HAP-1 (cell line): Measurements from ENCODE around the gene ARHGEF1.
"Not testable (repeated sequence)": the region's sequence is repeated elsewhere in the genome, so short reads cannot be mapped to it uniquely, and the experiment has no call there.

Experiments
- DNase-seq, 2 experiments: peaks; one replicate each; pipeline ENCODE4 v3.0.0-alpha.2; 2016 to 2020; ENCODE audit warnings: low spot score in 2 of 2
- H3K27me3 ChIP-seq: fragments of 250-450 bp; sonication (Bioruptor Pico); 2 replicates; pipeline ENCODE4 v1.5.1; 2020; ENCODE audit warnings: low read depth, mild to moderate bottlenecking, moderate library complexity
- H3K36me3 ChIP-seq: fragments of 250-450 bp; sonication (Bioruptor Pico); replicated peaks from 2 replicates; pipeline ENCODE4 v1.5.1; 2020; ENCODE audit warnings: mild to moderate bottlenecking
- H3K4me1 ChIP-seq: fragments of 250-450 bp; sonication (Bioruptor Pico); 2 replicates; pipeline ENCODE4 v1.5.1; 2020; ENCODE audit warnings: mild to moderate bottlenecking
- H3K4me3 ChIP-seq: fragments of 250-450 bp; sonication (Bioruptor Pico); 2 replicates; pipeline ENCODE4 v1.5.1; 2020; ENCODE audit warnings: mild to moderate bottlenecking, moderate library complexity
- H3K9me3 ChIP-seq: fragments of 250-450 bp; sonication (Bioruptor Pico); 2 replicates; pipeline ENCODE4 v1.5.1; 2020; ENCODE audit warnings: mild to moderate bottlenecking, moderate library complexity
- in situ Hi-C: fragments of 300-500 bp; cut with MboI; formaldehyde crosslinking; loops from 3 replicates; pipeline ENCODE4 v1.14.3; 2020; ENCODE audit warnings: low sequenced_read_pairs, inconsistent platforms, mixed read lengths

The ARHGEF1 gene

DNA sequence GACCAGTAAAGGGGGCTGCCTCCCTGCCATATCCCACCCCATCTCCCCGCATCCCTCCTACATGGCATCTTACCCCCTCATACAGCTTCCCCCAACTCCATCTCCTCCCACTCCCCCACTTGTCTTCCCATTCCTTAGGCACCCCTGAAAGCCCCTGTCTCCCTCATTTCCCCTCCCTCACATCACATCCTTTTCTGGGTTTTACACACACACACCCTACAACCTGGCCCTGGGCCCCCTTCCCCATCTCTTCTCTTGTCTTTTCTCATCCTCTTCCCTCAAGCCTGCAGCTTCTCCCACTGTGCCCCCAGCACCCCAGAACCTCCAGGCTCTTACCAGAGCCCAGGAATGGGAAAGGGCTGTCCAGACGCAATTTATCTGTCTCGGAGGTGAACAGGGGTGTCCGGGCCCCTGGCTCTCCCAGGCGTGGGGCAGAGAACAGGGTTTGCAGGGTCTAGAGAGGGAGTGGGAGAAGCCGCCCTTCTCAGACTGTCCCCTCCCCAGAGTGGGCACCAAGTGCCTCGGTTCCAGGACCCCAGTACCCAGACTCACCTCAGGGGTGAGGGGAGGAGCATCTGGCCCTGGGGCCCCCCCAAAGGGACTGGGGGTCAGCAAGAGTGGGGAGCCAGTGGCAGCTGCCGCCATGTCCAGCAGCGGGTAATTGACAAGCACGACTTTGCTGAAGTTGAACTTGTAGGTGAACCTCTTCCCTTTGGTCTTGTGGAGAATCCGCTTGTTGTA lies 25.9 kb downstream of the ARHGEF1 start:
- H3K36me3 ChIP-seq: peaks cover 17% of the 10 kb centered on the region
- no peak for DNase-seq
- no peaks in the 10 kb centered on the region for H3K4me1 ChIP-seq
- H3K27me3 ChIP-seq: peaks cover 31% of the 10 kb centered on the region
- no peak overlapping the region for H3K4me3 ChIP-seq
- H3K9me3 ChIP-seq: no peaks in the 10 kb centered on the region
- in situ Hi-C loops: no loop called here

DNA sequence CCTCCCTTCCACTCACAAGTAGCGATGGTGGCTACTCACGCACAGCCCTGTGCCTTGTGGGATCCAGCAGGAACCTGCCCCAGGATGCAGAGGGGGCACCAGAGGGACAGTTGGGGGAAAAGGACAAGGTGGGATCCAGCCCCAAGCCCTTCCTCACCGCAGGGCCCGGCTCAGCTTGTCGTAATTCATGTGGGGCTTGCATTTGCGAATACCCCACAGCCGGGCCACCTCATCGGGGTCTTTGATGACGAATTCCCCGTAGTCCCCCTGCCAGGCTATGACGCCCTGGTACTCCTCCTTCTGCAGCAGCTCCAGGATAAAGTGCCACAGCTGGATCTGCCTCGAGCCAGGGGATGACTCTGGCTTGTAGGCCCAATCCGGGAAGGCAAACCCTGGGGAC lies 26.7 kb downstream of the ARHGEF1 start:
- Histone ChIP-seq H3K36me3 (peaks cover 11% of the 10 kb centered on the region), H3K9me3 (no peaks in the 10 kb centered on the region), H3K4me3 (no peak overlapping the region), H3K4me1 (no peaks in the 10 kb centered on the region), H3K27me3 (peaks cover 36% of the 10 kb centered on the region)
- in situ Hi-C loops: no loop called here
- DNase-seq: no peak

DNA sequence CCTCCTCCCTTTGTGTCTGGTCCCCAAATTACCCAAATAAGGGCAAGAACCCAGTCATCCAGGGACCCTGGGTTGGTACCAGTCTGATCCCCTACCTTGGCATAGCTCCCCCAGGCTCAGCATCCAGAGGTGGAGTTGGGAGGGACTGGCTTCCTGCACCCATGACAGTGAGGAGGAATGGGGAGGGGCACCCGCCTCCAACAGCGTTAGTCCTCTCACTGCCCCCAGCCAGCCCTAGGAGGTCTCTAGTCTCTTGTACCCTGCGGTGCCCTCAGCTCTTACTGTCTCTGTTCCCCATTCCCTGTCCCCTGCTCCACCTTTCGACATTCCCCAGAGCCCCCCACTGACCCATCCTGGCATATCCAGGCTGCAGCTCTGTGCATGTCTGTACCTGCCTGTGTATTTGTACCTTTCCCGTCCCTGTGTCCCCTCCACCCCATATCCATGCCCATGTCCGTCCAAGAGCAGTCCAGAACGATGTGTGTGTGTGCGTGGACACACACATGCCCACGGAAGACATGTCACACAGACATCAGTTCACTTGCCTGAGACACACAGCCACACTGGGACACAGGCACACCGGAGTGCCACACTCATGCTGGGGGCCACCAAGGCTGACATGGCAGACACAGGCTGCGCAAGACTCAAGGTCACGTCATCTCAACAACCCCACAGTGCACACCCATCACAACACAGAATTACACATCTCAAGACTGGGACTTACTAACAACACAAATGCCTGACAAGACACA lies 27.4 kb downstream of the ARHGEF1 start:
- in situ Hi-C loops: no loop called here
- Histone ChIP-seq H3K27me3 (peaks cover 40% of the 10 kb centered on the region), H3K4me3 (no peak overlapping the region), H3K9me3 (no peaks in the 10 kb centered on the region), H3K4me1 (no peaks in the 10 kb centered on the region), H3K36me3 (peaks cover 4% of the 10 kb centered on the region)
- DNase-seq: no peak

DNA sequence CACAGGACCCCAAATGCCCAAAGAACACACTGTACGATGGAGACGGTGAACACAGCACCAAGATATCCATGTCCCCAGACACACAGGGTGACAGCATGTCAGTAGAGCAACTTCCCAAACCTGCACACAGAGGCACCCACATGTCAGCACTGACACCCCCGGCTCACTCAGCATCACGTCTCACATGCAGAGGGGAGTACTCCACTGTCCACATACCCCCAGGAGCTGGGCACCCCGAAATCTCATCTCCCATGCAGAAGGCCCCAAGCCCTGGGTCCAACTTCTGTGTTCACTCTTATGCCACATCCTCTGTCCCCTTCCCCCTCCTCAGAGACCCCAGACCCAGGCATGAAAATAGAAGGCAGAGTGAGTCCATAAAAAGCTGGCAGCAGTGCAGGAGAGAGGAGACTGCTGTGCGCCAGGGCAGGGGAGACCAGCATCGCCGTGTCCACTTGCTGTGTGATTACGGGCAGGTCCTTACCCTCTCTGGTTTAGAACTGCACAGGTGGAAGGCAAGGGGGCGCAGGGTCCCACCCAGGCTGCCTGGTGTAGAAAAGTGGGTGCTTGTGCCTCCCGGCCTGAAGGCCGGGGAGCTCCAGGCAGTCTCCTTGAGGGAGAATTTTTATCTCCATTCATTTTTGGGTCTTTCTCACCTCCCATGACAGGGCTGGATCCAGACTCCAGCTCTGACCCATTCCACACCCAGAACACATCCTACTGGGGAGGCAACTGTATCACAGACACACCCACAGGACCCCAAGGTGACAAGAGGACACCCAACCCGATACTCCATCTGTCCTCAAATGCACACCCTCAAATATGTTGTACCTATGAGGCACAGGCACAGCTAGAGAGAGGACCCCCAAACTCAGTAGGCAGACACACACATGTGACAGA lies 28.3 kb downstream of the ARHGEF1 start:
- Histone ChIP-seq H3K4me1 (no peaks in the 10 kb centered on the region), H3K36me3 (peaks cover 4% of the 10 kb centered on the region; the same call in 1 of the 2 replicates), H3K27me3 (peaks cover 49% of the 10 kb centered on the region), H3K9me3 (no peaks in the 10 kb centered on the region), H3K4me3 (no peak overlapping the region)
- DNase-seq: no peak
- in situ Hi-C loops: no loop called here

DNA sequence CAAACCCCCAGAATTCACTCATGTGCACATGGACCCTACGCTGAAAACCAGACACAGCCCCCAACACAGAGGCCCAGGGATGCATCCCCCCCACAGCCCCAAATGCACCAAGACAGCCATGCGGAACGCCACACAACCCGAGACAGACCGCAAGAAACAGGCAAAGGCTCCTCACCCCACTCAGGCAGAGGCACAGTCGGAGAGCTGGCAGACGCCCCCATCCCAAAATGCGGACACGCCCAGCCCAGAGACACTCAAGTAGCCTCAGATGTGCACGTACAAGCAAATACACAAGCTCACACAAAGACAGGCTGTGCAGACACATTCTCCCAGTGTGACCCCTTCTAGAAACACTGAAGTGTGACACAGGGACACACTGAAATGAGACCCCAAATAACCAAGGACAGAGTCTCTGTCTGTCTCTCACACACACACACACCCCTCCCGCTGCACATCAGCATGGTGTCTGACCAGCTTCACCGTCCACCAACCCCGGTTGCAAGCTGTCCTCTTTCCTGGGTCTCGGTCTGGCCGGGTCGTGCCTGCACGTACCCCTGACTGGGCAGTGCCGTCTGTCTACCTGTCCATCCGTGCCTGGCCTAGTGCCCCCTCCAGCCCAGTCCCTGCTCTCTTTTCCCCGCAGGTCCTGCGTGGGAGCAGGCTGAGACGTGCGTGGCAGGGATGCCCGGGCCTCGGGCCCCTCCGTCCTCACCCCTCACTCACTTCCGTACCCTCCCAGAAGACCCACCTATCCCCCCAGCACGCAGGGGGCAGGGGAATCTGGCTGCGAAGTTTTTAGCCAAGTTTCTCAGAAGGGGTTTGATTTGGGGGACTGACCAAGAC lies 29.1 kb downstream of the ARHGEF1 start:
- Histone ChIP-seq H3K4me1 (no peaks in the 10 kb centered on the region), H3K36me3 (peaks cover 2% of the 10 kb centered on the region; the same call in 1 of the 2 replicates), H3K9me3 (no peaks in the 10 kb centered on the region), H3K4me3 (no peak overlapping the region), H3K27me3 (peaks cover 57% of the 10 kb centered on the region)
- no peak for DNase-seq
- in situ Hi-C loops: no loop called here

DNA sequence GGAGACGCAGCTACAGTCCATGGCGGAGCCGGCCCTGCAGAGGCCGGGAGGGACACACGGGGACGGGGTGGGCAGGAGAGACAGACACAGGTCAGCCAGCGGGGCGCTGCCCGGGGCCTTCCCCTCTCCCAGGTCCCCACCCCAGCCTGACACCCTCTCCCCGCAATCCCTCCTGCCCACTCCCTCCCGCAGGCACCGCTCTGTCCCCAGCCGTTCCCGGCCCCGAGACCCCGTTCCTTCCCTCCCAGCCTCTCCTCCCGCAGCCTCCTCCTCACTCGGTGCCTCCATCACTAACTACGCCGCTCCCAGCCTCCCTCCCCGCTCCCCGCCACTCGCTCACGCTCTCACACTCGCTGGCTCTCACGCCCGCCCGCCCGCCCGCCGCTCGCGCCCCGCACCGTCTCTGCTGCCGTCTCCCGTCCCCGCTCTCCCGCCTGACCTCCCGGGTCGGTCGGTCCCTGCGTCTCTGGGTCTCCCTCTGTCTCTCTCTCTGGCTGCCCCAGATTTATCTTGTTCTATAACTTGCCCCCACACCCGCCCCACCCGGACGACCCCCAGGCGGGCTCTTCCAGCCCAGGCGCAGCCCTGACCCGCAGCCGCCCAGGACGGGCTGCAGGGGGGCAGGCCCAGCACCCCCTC lies 30.0 kb downstream of the ARHGEF1 start:
- Histone ChIP-seq H3K36me3 (no peaks in the 10 kb centered on the region), H3K4me3 (no peak overlapping the region), H3K9me3 (no peaks in the 10 kb centered on the region), H3K4me1 (no peaks in the 10 kb centered on the region), H3K27me3 (peaks cover 58% of the 10 kb centered on the region)
- no peak for DNase-seq
- in situ Hi-C loops: no loop called here

DNA sequence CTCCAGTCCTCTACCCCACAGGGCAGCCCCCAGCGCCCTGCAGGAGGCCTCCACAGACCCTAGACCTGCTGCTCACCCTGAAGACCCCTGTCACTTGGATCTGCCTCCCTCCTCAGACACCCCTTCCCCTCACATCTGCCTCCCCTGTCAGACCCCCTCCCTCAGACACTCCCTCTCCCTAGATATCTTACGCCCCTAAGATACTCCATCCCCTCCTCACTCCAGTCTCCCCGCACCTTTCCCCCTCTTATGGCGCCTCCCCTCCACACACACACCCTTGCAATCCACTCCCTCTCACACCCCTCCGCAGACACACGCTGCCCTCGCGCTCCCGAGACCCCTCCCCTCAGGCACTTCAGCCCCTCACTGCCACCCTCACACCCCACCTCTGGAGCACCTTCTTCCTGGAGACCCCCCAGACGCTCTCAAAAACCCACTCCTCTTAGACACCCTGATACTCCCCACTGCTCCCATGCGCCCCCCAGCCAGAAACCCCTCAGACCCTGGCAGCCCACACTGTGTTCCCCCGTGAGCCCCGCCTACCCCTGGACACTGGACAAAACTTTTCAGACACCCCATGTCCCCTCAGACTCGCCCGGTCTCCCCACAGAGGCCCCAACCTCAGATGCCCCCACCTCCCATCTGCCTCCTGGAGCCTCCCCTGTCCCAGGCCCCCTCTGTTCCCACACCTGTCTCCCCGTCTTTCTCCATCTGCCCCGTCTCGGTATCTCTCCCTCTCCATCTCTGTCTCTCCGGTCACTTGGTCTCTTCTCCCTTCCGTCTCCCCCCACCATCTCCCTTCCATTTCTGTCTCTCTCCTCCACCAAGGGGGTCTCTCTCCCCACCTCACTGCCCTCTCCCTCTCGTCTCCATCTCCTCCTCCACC lies 30.8 kb downstream of the ARHGEF1 start:
- DNase-seq: no peak
- Histone ChIP-seq H3K36me3 (no peaks in the 10 kb centered on the region), H3K4me1 (no peaks in the 10 kb centered on the region), H3K4me3 (no peak overlapping the region), H3K27me3 (peaks cover 58% of the 10 kb centered on the region), H3K9me3 (no peaks in the 10 kb centered on the region)
- in situ Hi-C loops: no loop called here

DNA sequence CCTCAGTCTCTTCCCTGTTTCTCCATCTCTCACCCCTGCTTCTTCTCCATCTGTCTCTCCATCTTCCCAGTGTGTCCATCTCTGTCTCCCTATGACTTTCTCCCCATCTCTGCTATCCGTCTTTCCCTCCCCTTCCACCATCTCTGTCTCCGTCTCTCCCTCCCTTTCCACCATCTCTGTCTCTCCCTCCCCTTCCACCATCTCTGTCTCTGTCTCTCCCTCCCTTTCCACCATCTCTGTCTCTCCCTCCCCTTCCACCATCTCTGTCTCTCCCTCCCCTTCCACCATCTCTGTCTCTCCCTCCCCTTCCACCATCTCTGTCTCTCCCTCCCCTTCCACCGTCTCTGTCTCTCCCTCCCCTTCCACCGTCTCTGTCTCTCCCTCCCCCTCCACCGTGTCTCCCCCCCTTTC lies 31.4 kb downstream of the ARHGEF1 start:
- peaks cover 58% of the 10 kb centered on the region for H3K27me3 ChIP-seq
- H3K4me3 ChIP-seq, DNase-seq, in situ Hi-C loops, H3K9me3 ChIP-seq, H3K4me1 ChIP-seq, H3K36me3 ChIP-seq: not testable (repeated sequence)

DNA sequence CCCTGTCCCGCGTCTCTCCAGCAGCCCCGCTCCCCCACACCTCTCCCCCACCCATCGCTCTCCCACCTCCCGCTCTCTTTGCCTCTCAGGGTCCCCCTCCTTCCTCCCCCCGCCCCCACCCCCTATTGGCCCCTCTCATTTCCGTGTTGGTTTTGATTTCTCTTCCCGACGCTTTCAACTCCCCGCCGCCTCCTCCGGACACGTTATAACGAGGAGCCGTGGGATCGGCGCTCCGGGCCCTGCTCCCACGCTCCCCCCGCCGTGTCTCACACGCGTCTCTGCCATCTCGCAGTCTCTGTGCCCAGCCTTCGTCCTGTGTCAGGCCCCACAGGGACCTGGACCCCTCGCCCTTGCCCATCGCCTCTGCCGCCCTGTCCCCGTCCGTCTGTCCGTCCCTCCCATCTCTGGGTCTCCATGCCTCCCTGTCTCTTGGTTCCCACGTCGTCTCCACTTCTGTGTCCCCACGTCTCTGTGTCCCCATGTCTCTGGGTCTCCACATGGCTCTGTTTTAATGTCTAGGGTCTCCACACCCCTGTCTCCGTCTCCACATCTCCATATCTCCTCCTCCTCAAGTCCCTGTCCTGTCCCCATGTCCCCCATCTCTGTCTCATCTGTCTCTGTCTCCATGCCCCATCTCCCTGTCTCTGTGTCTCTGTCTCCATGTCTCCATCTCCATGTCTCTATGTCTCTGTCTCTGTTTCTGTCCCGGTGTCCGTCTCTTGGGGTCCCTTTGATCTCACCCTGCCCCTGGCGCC lies 32.2 kb downstream of the ARHGEF1 start:
- H3K36me3 ChIP-seq: no peaks in the 10 kb centered on the region
- no peaks in the 10 kb centered on the region for H3K4me1 ChIP-seq
- H3K27me3 ChIP-seq: peaks cover 57% of the 10 kb centered on the region
- DNase-seq: no peak
- H3K9me3 ChIP-seq: no peaks in the 10 kb centered on the region
- in situ Hi-C loops: no loop called here
- no peak overlapping the region for H3K4me3 ChIP-seq

DNA sequence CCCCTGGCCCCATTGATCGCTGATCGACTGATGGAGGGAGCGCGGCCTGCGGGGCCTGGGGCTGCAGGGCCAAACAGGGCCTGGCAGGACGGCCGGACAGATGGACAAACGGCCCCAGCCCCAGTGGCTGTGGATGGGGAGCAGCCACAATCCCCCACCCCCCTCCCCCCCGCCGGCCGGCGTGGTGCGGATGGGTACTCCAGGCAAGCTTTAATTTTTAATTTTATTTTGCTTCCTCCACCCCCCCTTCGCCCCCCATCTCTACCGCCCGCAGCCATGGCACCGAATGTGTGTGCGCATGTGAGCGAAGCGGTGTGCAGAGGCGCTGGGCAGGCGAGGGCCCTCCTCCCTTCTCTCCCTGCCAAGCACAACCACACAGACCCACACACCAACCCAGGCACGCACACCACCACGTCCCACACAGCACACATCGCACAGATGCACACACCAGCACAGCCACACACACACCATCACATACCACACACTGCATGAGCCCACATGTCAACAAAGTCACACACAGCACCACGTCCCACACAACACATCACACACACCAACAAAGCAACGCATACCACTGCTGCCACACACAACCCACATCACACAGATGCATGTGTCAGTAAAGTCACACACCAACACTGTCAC lies 32.9 kb downstream of the ARHGEF1 start:
- in situ Hi-C loops: no loop called here
- peaks cover 55% of the 10 kb centered on the region for H3K27me3 ChIP-seq
- H3K4me1 ChIP-seq: no peaks in the 10 kb centered on the region
- no peak overlapping the region for H3K4me3 ChIP-seq
- no peaks in the 10 kb centered on the region for H3K36me3 ChIP-seq
- H3K9me3 ChIP-seq: no peaks in the 10 kb centered on the region
- no peak for DNase-seq

DNA sequence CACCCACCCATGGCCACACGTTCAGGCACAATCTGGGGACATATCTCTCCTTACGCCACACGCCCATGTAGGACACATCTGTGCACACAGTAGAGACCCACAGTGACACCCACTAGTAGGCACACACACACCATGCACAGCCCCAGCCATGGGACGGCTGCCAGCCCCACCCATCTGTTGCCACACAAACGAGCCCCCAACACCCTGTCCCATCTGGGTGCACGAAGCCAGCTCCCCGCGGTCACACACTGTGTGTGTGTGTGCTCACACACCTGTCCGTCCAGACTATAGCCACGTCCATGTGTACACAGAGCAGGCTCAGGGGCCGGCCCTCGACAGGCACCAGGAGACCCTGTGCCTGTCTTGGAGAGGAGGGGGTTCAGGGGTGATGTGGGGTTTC lies 34.7 kb downstream of the ARHGEF1 start:
- Histone ChIP-seq H3K4me3 (no peak overlapping the region), H3K4me1 (no peaks in the 10 kb centered on the region), H3K9me3 (no peaks in the 10 kb centered on the region), H3K27me3 (peaks cover 40% of the 10 kb centered on the region), H3K36me3 (no peaks in the 10 kb centered on the region)
- DNase-seq: no peak
- in situ Hi-C loops: no loop called here
